Medulla oblongata (tissue), 1 donor: ENCODE measurements around the gene OR51L1.

Experiments
- DNase-seq: peaks from one replicate; pipeline ENCODE4 v3.0.0-alpha.2; 2015; ENCODE audit errors: extremely low spot score

The OR51L1 gene

GRCh38 chr11:5046754-5047330 lies 52.2 kb downstream of the OR51L1 start:
- no peak for DNase-seq
